Mucosa of descending colon (tissue), 3 donors: ENCODE results near the gene NOL4L. TPM values are rescaled to one million over a fixed set of nuclear protein-coding genes. Genes with fewer than 3 reads are reported as not detected.

Source experiments
- ATAC-seq: fragments of 200-7000 bp; cut with Tn5 transposase; one replicate; pipeline ENCODE4 v1.9.1; 2020; ENCODE audit warnings: mild to moderate bottlenecking, moderate library complexity
- DNase-seq, 3 donors: peaks; one replicate each; pipeline ENCODE4 v3.0.0-alpha.2; 2020
- H3K36me3 ChIP-seq: fragments of 200-600 bp; one replicate; pipeline ENCODE4 v1.8.0; 2021; ENCODE audit warnings: low read depth, mild to moderate bottlenecking
- H3K4me1 ChIP-seq: fragments of 200-600 bp; one replicate; pipeline ENCODE4 v1.8.0; 2021; ENCODE audit warnings: low read depth, mild to moderate bottlenecking
- H3K4me3 ChIP-seq: fragments of 200-600 bp; one replicate; pipeline ENCODE4 v1.8.0; 2021; ENCODE audit warnings: mild to moderate bottlenecking
- H3K9me3 ChIP-seq: fragments of 200-600 bp; one replicate; pipeline ENCODE4 v1.8.0; 2021; ENCODE audit warnings: mild to moderate bottlenecking
- CTCF ChIP-seq: fragments of 200-600 bp; IDR thresholded peaks from one replicate; pipeline ENCODE4 v1.8.0; 2022; ENCODE audit warnings: antibody characterized with exemption, mild to moderate bottlenecking
- intact Hi-C, 2 donors: fragments of 100-400 bp; cut with DNase I in 1 of 2; cut with micrococcal nuclease in 1 of 2; formaldehyde crosslinking; loops; one replicate each; pipeline versions ENCODE4 v1.11.0 to v1.11.1; 2022; cut with DNase I, micrococcal nuclease
- total RNA-seq, 3 donors: library from RNA; stranded (reverse); fragmentation: NEBNext Ultra II Directional in 2 of 3; extraction: Animal tissue kit (Norgen Biotek cat#: 25700) in 2 of 3; gene quantifications; one replicate each; pipeline versions ENCODE4 v1.2.1 to v1.2.4, GENCODE V29; 2021 to 2023
- donor health status: DM: no; HTN: no; CAD: no; lungs with moderate emphysema.
- donor health status: DM: no; HTN: no; CAD: no.
- donor health status: DM: no; HTN: yes; CAD: no.

The NOL4L gene
- total RNA-seq, 3 donors from 2014 or later = 46.1 to 75.3 (median 55.1) TPM

DNA sequence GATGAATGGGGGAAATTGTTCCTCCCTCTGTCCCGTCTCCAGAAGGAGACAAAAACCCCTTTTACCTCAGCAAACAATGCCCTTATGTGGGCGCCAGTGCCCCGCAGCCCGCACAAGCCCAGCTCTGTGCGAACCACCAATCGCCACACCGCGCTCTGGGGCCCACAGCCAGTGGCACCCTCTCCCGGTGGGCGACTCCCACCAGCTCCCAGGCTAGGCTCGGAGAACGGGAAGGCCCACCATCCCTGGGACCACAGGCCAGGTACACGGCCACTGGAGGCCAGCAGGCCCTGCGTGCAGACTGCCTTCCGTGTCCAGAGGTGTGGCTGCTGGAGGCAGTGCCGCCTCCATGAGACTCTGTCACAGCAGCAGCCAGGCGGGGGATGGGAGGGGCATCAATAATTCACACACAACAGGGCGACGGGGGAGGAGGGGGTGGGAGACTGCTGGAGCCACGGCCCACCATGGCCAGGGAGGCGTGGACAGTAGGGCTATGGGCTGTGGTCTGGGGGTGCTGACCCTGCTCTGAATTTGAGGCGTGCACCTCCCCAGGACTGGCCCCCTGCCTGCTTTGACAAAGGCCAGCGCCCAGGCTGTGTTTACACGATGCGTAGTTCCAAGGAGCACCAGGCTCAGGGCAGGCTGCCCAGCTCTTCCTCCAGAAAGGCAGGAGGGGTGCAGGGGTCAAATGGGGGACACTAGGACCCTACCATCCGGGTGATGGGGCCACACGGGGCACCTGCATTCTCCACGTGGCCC, 121.3 kb downstream of the NOL4L start:
- peak; percentile 70 for ATAC-seq
- intact Hi-C loops = no loop called here
- DNase-seq = peak; percentile 85 to 88 (median 87)
- Histone ChIP-seq H3K36me3 (no peaks in the 10 kb centered on the region), H3K4me1 (peaks cover 60% of the 10 kb centered on the region), H3K9me3 (no peaks in the 10 kb centered on the region), H3K4me3 (no peak overlapping the region)
- TF ChIP-seq CTCF = no peak

DNA sequence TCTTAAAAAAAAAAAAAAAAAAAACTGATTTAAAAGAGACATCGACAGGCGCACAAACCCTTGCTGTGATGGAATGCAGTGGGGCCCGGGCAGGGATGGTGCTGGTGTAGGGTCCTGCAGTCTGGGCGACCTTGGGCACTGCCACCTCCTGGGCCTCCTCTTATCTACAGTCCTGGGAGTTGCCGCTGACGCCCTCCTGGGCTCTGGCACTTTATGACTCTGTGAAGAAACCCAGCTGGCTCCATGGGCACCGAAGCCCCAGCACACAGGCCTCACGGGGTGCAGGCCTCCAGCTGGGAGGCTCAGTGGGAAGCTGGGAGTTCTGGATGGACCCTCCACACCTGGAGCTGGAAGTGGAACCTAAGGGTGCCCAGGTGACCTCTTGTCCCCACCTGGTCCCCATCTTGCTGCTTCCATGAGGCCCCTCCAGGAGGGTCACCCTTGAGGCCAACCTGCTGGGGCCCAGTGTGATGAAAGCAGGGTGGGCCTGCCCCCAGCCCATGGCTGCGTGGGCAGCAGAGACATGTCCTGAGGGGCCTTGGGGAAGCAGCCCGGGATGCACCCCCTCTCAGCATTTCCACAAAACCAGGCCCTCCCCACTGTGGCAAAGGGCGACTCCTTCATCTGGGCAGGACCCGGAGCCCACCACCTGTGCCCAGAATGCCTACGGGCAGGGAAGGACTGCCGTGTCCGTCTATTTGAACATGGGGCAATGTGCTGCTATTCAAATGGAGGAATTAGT, 122.1 kb downstream of the NOL4L start:
- H3K4me1 ChIP-seq = peaks cover 53% of the 10 kb centered on the region
- no peaks in the 10 kb centered on the region for H3K36me3 ChIP-seq
- no peak for TF ChIP-seq CTCF
- intact Hi-C loops = no loop called here
- peak; percentile 57 for ATAC-seq
- peak; percentile 76 to 85 (median 82) for DNase-seq
- no peaks in the 10 kb centered on the region for H3K9me3 ChIP-seq
- H3K4me3 ChIP-seq = no peak overlapping the region

DNA sequence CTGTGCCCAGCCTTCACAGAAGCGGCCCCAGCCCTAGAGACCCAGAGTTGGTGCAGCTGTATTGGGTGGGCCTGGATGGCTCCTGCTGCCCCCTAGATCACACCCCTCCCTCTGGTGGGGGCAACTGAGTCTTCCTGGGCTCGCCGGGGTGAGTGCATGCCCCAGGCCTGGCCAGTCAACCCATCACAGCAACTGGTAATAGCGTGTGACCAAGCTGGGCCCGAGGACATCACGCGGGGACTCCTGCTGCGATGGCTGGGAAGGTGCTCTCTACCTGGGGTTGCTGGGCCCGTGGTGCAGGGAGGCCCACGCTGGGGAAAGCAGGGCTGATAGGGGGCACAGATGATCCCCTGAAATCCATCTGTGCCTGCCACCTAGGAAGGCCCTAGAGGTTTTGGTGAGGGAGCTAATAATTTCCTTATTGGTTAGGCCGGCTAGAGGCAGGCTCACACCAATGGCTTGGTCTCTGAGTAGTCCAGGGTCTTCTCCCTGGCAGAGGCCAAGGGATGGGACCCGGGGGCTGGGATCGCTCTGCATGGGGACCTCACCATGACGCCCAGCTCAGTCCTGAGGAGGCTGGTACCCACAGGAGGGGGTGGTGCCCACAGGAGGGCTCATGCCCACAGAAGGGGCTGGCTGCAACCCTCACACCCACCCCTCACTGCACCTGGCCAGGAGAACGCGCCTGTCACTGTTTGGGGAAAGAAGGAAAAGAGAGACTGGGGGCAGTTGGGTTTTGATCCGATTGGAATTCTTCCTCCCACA, 123.1 kb downstream of the NOL4L start:
- H3K4me1 ChIP-seq = peaks cover 42% of the 10 kb centered on the region
- DNase-seq (peak in 1 of 3 donors; percentile 55), ATAC-seq (no peak)
- no peaks in the 10 kb centered on the region for H3K9me3 ChIP-seq
- intact Hi-C loops = no loop called here
- H3K4me3 ChIP-seq = no peak overlapping the region
- no peaks in the 10 kb centered on the region for H3K36me3 ChIP-seq
- no peak for TF ChIP-seq CTCF

DNA sequence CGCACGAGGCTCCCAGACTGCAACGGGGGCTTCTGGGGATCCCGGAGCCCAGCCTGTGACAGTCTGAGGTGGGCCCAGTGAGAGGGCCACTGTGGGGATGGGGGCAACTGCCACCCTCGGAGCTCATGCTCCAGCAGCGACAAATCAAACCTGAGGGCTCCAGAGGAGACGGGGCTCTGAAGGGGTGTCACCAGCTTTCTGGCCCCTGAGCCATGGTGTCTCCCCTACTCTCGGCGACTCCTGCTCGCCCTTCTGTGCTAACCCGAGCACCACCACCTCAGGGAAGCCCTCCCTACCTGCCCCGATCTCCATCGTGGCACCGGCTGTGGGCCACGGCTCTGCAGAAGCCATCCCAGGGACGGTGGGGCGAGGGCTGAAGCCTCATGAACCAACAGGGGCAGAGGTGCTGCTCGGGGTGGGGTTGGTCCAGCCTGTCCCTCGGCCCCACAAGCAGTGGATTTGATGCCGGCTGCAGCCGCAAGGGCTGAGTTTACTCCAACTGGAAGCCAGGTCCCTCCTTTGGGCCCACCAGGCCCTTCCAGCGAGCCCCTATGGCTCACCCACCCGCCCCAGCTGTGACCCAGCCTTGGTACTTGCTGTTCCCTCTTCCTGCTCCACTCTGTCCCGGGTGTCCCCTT, 124.3 kb downstream of the NOL4L start:
- DNase-seq (peak in 2 of 3 donors; percentile 36 to 37), ATAC-seq (no peak)
- peaks cover 31% of the 10 kb centered on the region for H3K4me1 ChIP-seq
- H3K4me3 ChIP-seq = no peak overlapping the region
- H3K36me3 ChIP-seq = no peaks in the 10 kb centered on the region
- H3K9me3 ChIP-seq = no peaks in the 10 kb centered on the region
- no peak for TF ChIP-seq CTCF
- intact Hi-C loops = no loop called here

- peaks cover 25% of the 10 kb centered on the region for H3K4me1 ChIP-seq
- H3K4me3 ChIP-seq = no peak overlapping the region
- TF ChIP-seq CTCF = no peak
- H3K9me3 ChIP-seq = no peaks in the 10 kb centered on the region
- ATAC-seq (no peak), DNase-seq (peak in 2 of 3 donors; percentile 21 to 38)
- intact Hi-C loops = no loop called here
- no peaks in the 10 kb centered on the region for H3K36me3 ChIP-seq
Observed at GRCh38 chr20:32460231-32460630, 124.9 kb downstream of the NOL4L start.
